ENCODE data around the gene CYP3A4.

DNA sequence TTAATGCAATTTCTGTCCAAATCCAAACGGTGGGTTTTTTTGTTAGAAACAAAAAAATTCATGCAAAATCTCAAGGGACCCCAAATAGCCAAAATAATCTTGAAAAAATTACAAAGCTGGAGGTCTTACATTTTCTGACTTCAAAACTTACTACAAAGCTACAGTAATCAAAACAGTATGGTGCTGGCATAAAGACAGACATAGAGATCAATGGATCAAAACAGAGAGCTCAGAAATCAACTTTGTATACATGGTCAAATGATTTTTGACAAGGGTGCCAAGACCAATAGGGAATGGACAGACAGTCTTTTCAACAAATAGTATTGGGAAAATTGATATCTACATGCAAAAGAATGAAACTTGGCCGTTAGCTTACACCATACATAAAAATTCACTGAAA is 21.7 kb upstream of the CYP3A4 start:
- TF ChIP-seq, protein P1, sequence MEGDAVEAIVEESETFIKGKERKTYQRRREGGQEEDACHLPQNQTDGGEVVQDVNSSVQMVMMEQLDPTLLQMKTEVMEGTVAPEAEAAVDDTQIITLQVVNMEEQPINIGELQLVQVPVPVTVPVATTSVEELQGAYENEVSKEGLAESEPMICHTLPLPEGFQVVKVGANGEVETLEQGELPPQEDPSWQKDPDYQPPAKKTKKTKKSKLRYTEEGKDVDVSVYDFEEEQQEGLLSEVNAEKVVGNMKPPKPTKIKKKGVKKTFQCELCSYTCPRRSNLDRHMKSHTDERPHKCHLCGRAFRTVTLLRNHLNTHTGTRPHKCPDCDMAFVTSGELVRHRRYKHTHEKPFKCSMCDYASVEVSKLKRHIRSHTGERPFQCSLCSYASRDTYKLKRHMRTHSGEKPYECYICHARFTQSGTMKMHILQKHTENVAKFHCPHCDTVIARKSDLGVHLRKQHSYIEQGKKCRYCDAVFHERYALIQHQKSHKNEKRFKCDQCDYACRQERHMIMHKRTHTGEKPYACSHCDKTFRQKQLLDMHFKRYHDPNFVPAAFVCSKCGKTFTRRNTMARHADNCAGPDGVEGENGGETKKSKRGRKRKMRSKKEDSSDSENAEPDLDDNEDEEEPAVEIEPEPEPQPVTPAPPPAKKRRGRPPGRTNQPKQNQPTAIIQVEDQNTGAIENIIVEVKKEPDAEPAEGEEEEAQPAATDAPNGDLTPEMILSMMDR (IDR thresholded peaks at IDR 0.05): no peak
- no peak for TF ChIP-seq POLR2AphosphoS5 (IDR thresholded peaks at IDR 0.05)
